Neural cell (in vitro differentiated cells): ENCODE measurements around the gene MYF6. TPM values are rescaled to one million over a fixed set of nuclear protein-coding genes. Genes with fewer than 3 reads are reported as not detected.

Experiments
- H2AFZ ChIP-seq: fragments of 200-600, 300-800 bp; sonication (generic), shearing (Covaris generic); 2 replicates; pipeline ENCODE4 v1.6.0; 2014; ENCODE audit warnings: low read depth, mild to moderate bottlenecking, antibody characterized with exemption, low read length, moderate library complexity
- H3F3A ChIP-seq: fragments of 200-600 bp; shearing (Covaris generic); 2 replicates; pipeline ENCODE4 v1.6.1; 2016; ENCODE audit warnings: mild to moderate bottlenecking, moderate library complexity, mixed read lengths, antibody characterized with exemption, low read length; ENCODE audit not compliant: insufficient read depth, poor library complexity, severe bottlenecking
- H3K27ac ChIP-seq: fragments of 200-600, 300-800 bp; sonication (generic), shearing (Covaris generic); 2 replicates; pipeline ENCODE4 v1.5.1; 2014; ENCODE audit warnings: mild to moderate bottlenecking, low read length, moderate library complexity
- H3K27me3 ChIP-seq: fragments of 300-800, 200-600 bp; sonication (generic), shearing (Covaris generic); 2 replicates; pipeline ENCODE4 v1.6.0; 2014; ENCODE audit warnings: mild to moderate bottlenecking, low read depth, low read length, moderate library complexity; ENCODE audit not compliant: insufficient read depth
- H3K36me3 ChIP-seq: fragments of 300-800, 200-600 bp; sonication (generic), shearing (Covaris generic); 2 replicates; pipeline ENCODE4 v1.5.1; 2014; ENCODE audit warnings: mild to moderate bottlenecking, antibody characterized with exemption, low read length, moderate library complexity; ENCODE audit not compliant: insufficient read depth
- H3K4me2 ChIP-seq: fragments of 300-800, 200-600 bp; sonication (generic), shearing (Covaris generic); 2 replicates; pipeline ENCODE4 v1.6.0; 2014; ENCODE audit warnings: mild to moderate bottlenecking, low read length
- H3K4me3 ChIP-seq: fragments of 300-800, 200-600 bp; sonication (generic), shearing (Covaris generic); 2 replicates; pipeline ENCODE4 v1.5.1; 2014; ENCODE audit warnings: mild to moderate bottlenecking, low read length, moderate library complexity
- H3K79me2 ChIP-seq: fragments of 200-600 bp; shearing (Covaris generic); replicated peaks from 2 replicates; pipeline ENCODE4 v1.6.0; 2014; ENCODE audit warnings: mild to moderate bottlenecking, low read length, moderate library complexity; ENCODE audit not compliant: insufficient read depth
- H3K9ac ChIP-seq: fragments of 300-800, 200-600 bp; sonication (generic), shearing (Covaris generic); 2 replicates; pipeline ENCODE4 v1.6.1; 2016; ENCODE audit warnings: mild to moderate bottlenecking, low read length, mixed read lengths
- H3K9me2 ChIP-seq: fragments of 200-600 bp; shearing (Covaris generic); 2 replicates; pipeline ENCODE4 v1.6.1; 2016; ENCODE audit warnings: mild to moderate bottlenecking, low read length, mixed read lengths; ENCODE audit not compliant: insufficient read depth
- H3K9me3 ChIP-seq: fragments of 200-600, 300-800 bp; sonication (generic), shearing (Covaris generic); 2 replicates; pipeline ENCODE4 v1.6.1; 2016; ENCODE audit warnings: mild to moderate bottlenecking, mixed run types, low read length, moderate library complexity, mixed read lengths
- H4K20me1 ChIP-seq: fragments of 200-600 bp; shearing (Covaris generic); 2 replicates; pipeline ENCODE4 v1.6.1; 2016; ENCODE audit warnings: mild to moderate bottlenecking, mixed run types; ENCODE audit not compliant: insufficient read depth
- EP300 ChIP-seq: fragments of 450-650 bp; conservative IDR thresholded peaks from 2 replicates; pipeline ENCODE4 v1.6.1; 2014; ENCODE audit warnings: antibody characterized with exemption, mild to moderate bottlenecking, moderate library complexity; ENCODE audit not compliant: poor library complexity, severe bottlenecking
- EZH2 ChIP-seq: fragments of 200-600, 300-800 bp; shearing (Covaris generic), sonication (generic); IDR thresholded peaks from 2 replicates; pipeline ENCODE4 v1.6.1; 2014; ENCODE audit warnings: antibody characterized with exemption, low read length, borderline replicate concordance, mild to moderate bottlenecking; ENCODE audit not compliant: insufficient read depth, poor library complexity, severe bottlenecking
- MXI1 ChIP-seq: fragments of 450-650 bp; conservative IDR thresholded peaks from 2 replicates; pipeline ENCODE4 v1.6.1; 2014; ENCODE audit warnings: antibody characterized with exemption, mild to moderate bottlenecking; ENCODE audit not compliant: poor library complexity, severe bottlenecking
- POLR2AphosphoS5 ChIP-seq: IDR thresholded peaks from 2 replicates; pipeline ENCODE4 v1.6.1; 2012
- RAD21 ChIP-seq: fragments of 450-650 bp; conservative IDR thresholded peaks from 2 replicates; pipeline ENCODE4 v1.6.1; 2014; ENCODE audit warnings: antibody characterized with exemption, mild to moderate bottlenecking, moderate library complexity
- SMC3 ChIP-seq: fragments of 450-650 bp; conservative IDR thresholded peaks from 2 replicates; pipeline ENCODE4 v1.6.1; 2014; ENCODE audit warnings: antibody characterized with exemption, mild to moderate bottlenecking, moderate library complexity; ENCODE audit not compliant: poor library complexity
- TAF1 ChIP-seq: IDR thresholded peaks from 2 replicates; pipeline ENCODE4 v1.6.1; 2012; ENCODE audit warnings: low read depth
- polyA plus RNA-seq: library from polyadenylated mRNA; depleted of rRNA; stranded (reverse); fragments of >200 nt; gene quantifications from 2 replicates; pipeline ENCODE4 v1.2.3, GENCODE V29; 2014
- TF ChIP-seq, protein P1 (sequence below): IDR thresholded peaks from 2 replicates; pipeline ENCODE4 v1.6.1; 2012; ENCODE audit warnings: borderline replicate concordance
- TF ChIP-seq, protein P2 (sequence below): fragments of 450-650 bp; IDR thresholded peaks from 2 replicates; pipeline ENCODE4 v1.5.1; 2014; ENCODE audit warnings: antibody characterized with exemption, mild to moderate bottlenecking, moderate library complexity; ENCODE audit not compliant: poor library complexity, severe bottlenecking

Gene MYF6
- polyA plus RNA-seq, 1 donor from 2014 or later: not detected

DNA sequence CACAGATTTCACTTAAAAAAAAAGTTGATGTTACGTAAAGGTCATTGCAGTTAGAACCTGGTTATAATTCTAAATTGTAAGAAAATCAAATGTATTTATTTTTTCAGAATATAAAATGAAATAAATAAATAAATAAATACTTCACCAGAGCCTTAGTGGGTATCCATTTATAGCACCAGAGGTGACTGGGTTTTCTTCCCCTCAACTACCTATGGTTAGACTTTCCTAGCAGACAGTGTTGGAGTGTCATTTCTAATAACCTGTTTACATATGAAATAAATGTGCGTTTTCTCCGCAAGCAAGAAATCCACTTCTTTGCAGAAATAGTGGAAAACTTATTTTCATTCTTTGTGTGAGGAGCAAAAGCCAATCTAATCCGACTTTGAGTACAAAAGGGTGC lies 6.0 kb downstream of the MYF6 start:
- Histone ChIP-seq H3K9ac (no peak overlapping the region), H2AFZ (no peak overlapping the region), H3K27me3 (peaks cover 32% of the 10 kb centered on the region), H4K20me1 (no peaks in the 10 kb centered on the region), H3K9me3 (no peaks in the 10 kb centered on the region), H3K79me2 (no peaks in the 10 kb centered on the region), H3F3A (no peaks in the 10 kb centered on the region), H3K4me3 (no peak overlapping the region), H3K36me3 (no peaks in the 10 kb centered on the region), H3K4me2 (no peak overlapping the region), H3K9me2 (no peaks in the 10 kb centered on the region), H3K27ac (no peak overlapping the region)
- TF ChIP-seq, protein P1, sequence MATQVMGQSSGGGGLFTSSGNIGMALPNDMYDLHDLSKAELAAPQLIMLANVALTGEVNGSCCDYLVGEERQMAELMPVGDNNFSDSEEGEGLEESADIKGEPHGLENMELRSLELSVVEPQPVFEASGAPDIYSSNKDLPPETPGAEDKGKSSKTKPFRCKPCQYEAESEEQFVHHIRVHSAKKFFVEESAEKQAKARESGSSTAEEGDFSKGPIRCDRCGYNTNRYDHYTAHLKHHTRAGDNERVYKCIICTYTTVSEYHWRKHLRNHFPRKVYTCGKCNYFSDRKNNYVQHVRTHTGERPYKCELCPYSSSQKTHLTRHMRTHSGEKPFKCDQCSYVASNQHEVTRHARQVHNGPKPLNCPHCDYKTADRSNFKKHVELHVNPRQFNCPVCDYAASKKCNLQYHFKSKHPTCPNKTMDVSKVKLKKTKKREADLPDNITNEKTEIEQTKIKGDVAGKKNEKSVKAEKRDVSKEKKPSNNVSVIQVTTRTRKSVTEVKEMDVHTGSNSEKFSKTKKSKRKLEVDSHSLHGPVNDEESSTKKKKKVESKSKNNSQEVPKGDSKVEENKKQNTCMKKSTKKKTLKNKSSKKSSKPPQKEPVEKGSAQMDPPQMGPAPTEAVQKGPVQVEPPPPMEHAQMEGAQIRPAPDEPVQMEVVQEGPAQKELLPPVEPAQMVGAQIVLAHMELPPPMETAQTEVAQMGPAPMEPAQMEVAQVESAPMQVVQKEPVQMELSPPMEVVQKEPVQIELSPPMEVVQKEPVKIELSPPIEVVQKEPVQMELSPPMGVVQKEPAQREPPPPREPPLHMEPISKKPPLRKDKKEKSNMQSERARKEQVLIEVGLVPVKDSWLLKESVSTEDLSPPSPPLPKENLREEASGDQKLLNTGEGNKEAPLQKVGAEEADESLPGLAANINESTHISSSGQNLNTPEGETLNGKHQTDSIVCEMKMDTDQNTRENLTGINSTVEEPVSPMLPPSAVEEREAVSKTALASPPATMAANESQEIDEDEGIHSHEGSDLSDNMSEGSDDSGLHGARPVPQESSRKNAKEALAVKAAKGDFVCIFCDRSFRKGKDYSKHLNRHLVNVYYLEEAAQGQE: no peak
- no peak for TF ChIP-seq RAD21

DNA sequence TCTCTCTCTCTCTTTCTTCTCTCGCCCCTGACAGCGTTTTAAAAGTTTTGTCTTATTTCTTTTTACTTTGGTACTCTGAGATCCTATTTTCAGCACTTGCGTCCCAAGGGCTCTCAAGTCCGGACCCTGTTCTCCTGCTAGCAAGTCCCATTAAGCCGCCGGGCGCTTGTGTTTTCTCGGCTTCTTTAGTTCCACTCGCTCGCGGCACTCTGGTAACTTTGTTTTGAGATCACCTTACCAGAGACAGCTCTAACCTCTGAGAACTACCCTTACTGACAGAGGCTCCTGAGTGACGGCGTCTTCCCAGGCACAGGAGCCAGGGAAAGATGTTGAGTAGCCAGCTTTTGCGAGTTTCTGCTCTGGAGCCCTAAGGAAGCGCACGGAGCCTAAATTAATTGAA lies 6.6 kb downstream of the MYF6 start:
- Histone ChIP-seq H3K27ac (no peak overlapping the region), H4K20me1 (no peaks in the 10 kb centered on the region), H3K79me2 (no peaks in the 10 kb centered on the region), H3K9me2 (no peaks in the 10 kb centered on the region), H3K36me3 (no peaks in the 10 kb centered on the region), H3K9me3 (no peaks in the 10 kb centered on the region), H3F3A (no peaks in the 10 kb centered on the region), H2AFZ (no peak overlapping the region), H3K4me2 (no peak overlapping the region), H3K4me3 (no peak overlapping the region), H3K27me3 (peaks cover 26% of the 10 kb centered on the region), H3K9ac (no peak overlapping the region)
- TF ChIP-seq, protein P2, sequence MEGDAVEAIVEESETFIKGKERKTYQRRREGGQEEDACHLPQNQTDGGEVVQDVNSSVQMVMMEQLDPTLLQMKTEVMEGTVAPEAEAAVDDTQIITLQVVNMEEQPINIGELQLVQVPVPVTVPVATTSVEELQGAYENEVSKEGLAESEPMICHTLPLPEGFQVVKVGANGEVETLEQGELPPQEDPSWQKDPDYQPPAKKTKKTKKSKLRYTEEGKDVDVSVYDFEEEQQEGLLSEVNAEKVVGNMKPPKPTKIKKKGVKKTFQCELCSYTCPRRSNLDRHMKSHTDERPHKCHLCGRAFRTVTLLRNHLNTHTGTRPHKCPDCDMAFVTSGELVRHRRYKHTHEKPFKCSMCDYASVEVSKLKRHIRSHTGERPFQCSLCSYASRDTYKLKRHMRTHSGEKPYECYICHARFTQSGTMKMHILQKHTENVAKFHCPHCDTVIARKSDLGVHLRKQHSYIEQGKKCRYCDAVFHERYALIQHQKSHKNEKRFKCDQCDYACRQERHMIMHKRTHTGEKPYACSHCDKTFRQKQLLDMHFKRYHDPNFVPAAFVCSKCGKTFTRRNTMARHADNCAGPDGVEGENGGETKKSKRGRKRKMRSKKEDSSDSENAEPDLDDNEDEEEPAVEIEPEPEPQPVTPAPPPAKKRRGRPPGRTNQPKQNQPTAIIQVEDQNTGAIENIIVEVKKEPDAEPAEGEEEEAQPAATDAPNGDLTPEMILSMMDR: no peak
- TF ChIP-seq TAF1 (no peak), MXI1 (no peak), SMC3 (no peak), RAD21 (no peak), EZH2 (no peak), EP300 (no peak), POLR2AphosphoS5 (no peak)
- TF ChIP-seq, protein P1: no peak
